Measurements from ENCODE around the gene TEDDM1. TPM values are rescaled to one million over a fixed set of nuclear protein-coding genes. Genes with fewer than 3 reads are reported as not detected.

Gene TEDDM1
- total RNA-seq, 1 experiment from 2014 or later = not detected

DNA sequence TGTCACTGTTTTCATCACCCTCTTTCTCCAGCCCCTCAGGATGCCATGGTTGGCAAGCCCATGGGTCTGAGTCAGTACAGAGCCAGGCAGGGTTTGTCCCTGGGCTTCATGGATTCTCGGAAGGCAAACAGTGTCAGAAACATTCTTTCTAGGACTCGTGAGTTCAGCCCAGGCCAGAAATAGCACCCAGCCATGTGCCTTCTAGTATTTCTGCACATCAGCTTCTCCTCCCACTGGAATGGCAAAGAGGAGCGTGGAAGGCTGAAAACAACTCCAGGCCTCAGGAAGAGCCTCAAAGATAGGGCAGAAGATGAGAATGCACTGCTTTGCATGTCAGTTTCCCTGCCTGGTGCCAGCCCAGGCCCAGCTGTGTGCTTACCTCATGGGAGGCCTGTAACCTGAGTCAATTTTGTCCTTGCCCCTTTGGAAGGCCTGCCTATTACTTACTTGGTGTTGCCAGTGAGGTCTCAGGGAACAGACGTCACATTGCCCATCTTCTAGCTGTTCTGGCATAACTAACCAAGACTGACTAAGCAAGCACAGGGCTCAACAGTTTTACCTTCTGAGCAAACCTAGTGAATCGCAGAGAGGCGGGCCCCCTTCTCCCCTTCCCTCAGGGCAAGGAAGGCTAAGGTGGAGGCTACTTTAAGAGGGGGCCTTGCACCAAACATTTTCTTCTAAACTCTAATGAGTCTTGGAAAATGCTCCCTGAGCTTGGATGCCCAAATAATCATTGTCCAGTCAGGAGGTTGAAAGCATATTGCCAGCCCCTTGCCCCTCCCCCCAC is 51.3 kb downstream of the TEDDM1 start:
- Mint-ChIP-seq H3K27ac (no peak overlapping the region), H3K4me1 (peaks cover 7% of the 10 kb centered on the region)
- POLR2A ChIA-PET = no interaction called here

More for the DNA sequence above, 51.3 kb downstream of the TEDDM1 start:
- Mint-ChIP-seq H3K4me3 (no peak overlapping the region), H3K36me3 (no peaks in the 10 kb centered on the region), H3K9me3 (no peaks in the 10 kb centered on the region), H3K27me3 (ENCODE audit: low read depth) (no peaks in the 10 kb centered on the region)
- no peak for TF ChIP-seq ZSCAN18 (CRISPR knock-in tag; IDR thresholded peaks at IDR 0.05)
- TF ChIP-seq PRRX2 (CRISPR knock-in tag; IDR thresholded peaks at IDR 0.05) = no peak
- no peak for TF ChIP-seq ZNF317 (CRISPR knock-in tag; IDR thresholded peaks at IDR 0.05; ENCODE audit: borderline replicate concordance, low read depth)
- TF ChIP-seq ESRRA (CRISPR knock-in tag; IDR thresholded peaks at IDR 0.05; ENCODE audit: borderline replicate concordance) = no peak
- no peak for TF ChIP-seq ATF1 (CRISPR knock-in tag; IDR thresholded peaks at IDR 0.05)
- TF ChIP-seq RORB (CRISPR knock-in tag; IDR thresholded peaks at IDR 0.05) = no peak
- no peak for TF ChIP-seq ZNF512 (CRISPR knock-in tag; IDR thresholded peaks at IDR 0.05; ENCODE audit: borderline replicate concordance)
- TF ChIP-seq, protein P1, sequence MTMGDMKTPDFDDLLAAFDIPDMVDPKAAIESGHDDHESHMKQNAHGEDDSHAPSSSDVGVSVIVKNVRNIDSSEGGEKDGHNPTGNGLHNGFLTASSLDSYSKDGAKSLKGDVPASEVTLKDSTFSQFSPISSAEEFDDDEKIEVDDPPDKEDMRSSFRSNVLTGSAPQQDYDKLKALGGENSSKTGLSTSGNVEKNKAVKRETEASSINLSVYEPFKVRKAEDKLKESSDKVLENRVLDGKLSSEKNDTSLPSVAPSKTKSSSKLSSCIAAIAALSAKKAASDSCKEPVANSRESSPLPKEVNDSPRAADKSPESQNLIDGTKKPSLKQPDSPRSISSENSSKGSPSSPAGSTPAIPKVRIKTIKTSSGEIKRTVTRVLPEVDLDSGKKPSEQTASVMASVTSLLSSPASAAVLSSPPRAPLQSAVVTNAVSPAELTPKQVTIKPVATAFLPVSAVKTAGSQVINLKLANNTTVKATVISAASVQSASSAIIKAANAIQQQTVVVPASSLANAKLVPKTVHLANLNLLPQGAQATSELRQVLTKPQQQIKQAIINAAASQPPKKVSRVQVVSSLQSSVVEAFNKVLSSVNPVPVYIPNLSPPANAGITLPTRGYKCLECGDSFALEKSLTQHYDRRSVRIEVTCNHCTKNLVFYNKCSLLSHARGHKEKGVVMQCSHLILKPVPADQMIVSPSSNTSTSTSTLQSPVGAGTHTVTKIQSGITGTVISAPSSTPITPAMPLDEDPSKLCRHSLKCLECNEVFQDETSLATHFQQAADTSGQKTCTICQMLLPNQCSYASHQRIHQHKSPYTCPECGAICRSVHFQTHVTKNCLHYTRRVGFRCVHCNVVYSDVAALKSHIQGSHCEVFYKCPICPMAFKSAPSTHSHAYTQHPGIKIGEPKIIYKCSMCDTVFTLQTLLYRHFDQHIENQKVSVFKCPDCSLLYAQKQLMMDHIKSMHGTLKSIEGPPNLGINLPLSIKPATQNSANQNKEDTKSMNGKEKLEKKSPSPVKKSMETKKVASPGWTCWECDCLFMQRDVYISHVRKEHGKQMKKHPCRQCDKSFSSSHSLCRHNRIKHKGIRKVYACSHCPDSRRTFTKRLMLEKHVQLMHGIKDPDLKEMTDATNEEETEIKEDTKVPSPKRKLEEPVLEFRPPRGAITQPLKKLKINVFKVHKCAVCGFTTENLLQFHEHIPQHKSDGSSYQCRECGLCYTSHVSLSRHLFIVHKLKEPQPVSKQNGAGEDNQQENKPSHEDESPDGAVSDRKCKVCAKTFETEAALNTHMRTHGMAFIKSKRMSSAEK (CRISPR knock-in tag; IDR thresholded peaks at IDR 0.05; ENCODE audit: borderline replicate concordance) = no peak
- TF ChIP-seq, protein P2, sequence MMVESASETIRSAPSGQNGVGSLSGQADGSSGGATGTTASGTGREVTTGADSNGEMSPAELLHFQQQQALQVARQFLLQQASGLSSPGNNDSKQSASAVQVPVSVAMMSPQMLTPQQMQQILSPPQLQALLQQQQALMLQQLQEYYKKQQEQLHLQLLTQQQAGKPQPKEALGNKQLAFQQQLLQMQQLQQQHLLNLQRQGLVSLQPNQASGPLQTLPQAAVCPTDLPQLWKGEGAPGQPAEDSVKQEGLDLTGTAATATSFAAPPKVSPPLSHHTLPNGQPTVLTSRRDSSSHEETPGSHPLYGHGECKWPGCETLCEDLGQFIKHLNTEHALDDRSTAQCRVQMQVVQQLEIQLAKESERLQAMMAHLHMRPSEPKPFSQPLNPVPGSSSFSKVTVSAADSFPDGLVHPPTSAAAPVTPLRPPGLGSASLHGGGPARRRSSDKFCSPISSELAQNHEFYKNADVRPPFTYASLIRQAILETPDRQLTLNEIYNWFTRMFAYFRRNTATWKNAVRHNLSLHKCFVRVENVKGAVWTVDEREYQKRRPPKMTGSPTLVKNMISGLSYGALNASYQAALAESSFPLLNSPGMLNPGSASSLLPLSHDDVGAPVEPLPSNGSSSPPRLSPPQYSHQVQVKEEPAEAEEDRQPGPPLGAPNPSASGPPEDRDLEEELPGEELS (CRISPR knock-in tag; IDR thresholded peaks at IDR 0.05) = no peak
- TF ChIP-seq TEAD1 (CRISPR knock-in tag; IDR thresholded peaks at IDR 0.05) = no peak
- no peak for TF ChIP-seq ERG (CRISPR knock-in tag; IDR thresholded peaks at IDR 0.05)
- TF ChIP-seq, protein P3, sequence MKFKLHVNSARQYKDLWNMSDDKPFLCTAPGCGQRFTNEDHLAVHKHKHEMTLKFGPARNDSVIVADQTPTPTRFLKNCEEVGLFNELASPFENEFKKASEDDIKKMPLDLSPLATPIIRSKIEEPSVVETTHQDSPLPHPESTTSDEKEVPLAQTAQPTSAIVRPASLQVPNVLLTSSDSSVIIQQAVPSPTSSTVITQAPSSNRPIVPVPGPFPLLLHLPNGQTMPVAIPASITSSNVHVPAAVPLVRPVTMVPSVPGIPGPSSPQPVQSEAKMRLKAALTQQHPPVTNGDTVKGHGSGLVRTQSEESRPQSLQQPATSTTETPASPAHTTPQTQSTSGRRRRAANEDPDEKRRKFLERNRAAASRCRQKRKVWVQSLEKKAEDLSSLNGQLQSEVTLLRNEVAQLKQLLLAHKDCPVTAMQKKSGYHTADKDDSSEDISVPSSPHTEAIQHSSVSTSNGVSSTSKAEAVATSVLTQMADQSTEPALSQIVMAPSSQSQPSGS (CRISPR knock-in tag; IDR thresholded peaks at IDR 0.05; ENCODE audit: borderline replicate concordance, low read depth) = no peak
- TF ChIP-seq NR3C1 (CRISPR knock-in tag; conservative IDR thresholded peaks at IDR 0.05; ENCODE audit: low read depth) = no peak
- ATAC-seq (peak; percentile 66), DNase-seq (ENCODE audit: low spot score) (no peak)
- CTCF ChIA-PET = interaction anchor here (1.0 kb wide), 1 partner anchor 264 kb away, joined by 3 read pairs; no protein-coding TSS in a partner anchor

Other genes starting within 250 kb of the TEDDM1 start
- gene GLUL, start 8.9 kb downstream of the TEDDM1 start, total RNA-seq (2021) = 240 to 284 TPM (median 269 TPM) in 3 replicates
- not detected in 3 replicates for gene RGSL1, start 49.5 kb upstream of the TEDDM1 start, total RNA-seq (2021)
- gene RNASEL, start 188.6 kb upstream of the TEDDM1 start, total RNA-seq (2021) = 0.64 to 0.87 TPM (median 0.77 TPM) in 3 replicates
- gene RGS16, start 203.7 kb upstream of the TEDDM1 start, total RNA-seq (2021) = 9.9 to 17.8 TPM (median 10.2 TPM) in 3 replicates

Measured in WTC11 (cell line).